GM19193 (cell line): ENCODE data around the gene CARS1.

ENCODE experiments used
- POLR2A ChIP-seq: IDR thresholded peaks from 4 replicates; pipeline ENCODE4 v1.6.1; 2011; ENCODE audit not compliant: insufficient read depth, insufficient read length; ENCODE audit errors: extremely low read depth

CARS1 gene

DNA sequence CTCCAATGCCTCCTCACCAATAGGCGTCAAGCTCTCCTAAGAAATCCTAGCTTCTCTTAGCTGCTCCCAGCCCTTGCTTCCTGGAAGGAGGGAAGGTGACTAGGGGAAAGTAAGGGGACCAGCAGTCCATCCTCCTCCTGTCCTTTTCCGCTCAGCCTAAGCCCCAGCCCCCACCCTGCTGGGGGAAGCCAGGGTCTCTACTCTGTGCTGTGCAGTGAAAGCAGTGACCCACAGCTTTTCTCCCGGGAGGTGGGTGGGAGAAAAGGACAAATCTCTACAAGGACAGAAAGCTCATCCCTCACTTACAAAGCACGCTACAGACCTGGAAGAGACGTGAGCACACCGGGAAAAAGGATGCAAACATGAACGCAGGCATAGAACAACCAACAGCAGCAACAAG lies 97.1 kb downstream of the CARS1 start:
- TF ChIP-seq POLR2A = no peak

DNA sequence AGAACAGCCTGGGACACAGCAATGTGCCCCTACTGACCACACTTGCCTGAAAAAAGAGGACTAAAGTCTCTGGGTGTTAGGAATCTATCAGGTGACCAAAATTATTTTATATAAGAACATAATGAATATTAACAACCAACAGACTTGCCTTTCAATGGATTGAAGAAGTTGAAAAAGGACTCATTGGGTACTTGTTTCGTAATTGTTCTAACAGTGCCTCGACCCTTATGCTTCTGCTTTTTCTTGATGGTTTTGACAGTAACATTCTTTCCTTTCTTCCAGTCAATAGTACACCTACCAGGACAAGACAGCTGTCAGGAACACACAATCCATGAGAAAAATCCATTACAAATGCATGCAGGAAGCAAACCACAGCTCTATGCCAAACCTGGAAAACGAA lies 99.0 kb downstream of the CARS1 start:
- no peak for TF ChIP-seq POLR2A

DNA sequence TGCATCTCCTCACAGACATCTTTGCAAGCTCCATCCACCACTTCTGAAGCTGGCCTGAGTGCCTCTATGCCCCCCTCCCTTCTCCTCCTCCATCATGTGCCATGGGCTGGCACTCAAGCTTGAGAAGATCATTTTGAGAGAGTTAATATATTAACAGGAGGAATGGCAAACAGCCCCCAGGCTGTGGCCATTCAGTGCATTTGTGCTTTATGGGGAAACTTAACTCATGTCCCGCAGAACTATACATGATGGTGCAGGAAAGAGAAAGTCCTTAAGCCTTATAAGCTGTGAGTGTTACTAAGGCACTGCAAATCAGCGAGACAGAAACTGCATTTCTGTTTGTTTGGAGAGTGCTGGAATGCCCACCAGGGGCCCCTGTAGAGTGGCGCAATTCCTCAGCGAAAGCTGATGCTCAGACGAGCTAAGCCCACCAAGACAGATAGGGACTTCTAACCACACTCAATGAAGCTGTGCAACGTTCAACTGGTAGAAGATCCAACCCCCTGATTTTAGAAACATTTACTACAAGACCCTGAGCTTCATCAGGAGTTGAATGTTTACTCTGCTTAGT lies 101.2 kb downstream of the CARS1 start:
- no peak for TF ChIP-seq POLR2A

DNA sequence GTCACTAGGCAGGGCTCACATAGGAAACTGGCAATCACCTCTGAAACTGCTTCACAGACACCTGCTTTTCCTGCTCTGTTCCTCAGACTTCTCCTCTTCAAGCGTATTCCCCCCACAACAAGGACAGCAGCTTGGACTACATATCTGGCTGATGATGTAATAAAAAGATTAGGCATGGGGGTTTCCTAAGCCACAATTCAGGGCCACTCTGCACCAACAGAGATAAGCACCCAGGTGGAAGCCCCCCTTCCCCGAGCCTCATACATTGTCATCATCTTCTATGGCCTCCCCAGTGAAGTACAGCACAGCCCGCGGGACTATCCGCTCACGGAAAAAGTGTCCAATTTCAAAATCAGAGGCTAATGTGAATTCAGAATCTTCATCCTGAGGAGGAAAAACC lies 103.0 kb downstream of the CARS1 start:
- no peak for TF ChIP-seq POLR2A

DNA sequence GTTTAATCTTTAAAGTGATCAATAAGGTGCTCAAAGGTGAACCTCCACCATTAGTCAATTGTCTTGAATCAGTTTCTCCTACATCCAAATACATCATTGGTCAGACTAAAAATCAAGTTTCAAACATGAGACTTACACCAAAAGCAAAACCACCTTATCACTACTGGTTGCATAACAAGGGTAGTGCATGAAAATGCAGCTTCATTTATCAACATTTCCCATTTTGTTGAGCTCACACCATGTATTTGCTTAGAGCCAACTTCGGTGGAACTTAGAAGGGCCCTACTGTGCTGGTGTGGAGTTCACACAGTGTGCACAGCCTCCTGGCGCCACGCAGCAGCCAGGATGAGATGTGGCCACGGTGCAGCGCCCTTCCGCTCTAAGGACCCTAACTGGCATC lies 104.9 kb downstream of the CARS1 start:
- TF ChIP-seq POLR2A = no peak

DNA sequence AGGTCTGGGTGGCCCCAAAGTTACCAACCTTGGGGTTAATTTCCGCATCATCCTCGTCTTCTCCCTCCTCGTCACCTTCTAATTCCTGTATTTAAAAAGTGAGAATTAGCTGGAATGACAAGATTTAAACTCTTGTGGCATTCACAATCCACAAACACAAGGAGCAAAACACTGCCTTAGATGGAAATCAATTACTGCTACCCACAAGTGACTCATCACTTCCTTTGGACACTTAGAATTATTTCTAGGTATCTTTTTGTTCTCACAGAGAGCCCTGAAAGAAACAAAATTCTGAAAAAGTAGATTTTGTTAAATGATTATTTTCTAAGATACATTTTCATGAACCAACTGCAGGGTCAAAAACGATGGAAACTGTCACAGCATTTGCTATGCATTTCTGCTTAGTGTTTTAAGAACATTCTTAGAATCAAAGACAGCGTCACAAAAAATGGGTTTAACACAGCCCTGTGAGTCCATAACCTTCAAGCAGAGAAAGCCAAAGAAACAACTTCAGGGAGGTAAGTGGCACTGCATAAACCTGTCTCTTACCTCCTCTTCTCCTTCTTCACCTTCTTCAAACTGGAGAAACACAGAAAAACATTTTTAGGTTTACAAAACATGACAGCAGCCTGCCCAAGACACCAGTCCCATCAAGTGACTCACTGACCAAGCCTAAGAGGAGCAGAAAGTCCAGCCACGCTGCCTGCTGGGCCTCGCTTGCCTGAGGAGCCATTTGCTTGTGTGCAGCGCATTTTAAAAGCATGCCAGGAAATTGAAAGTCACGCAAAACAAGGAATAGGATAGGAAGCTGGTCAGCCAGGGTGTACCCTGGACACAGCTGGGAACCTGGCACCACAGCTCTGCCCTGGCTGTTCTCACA lies 105.8 kb downstream of the CARS1 start:
- no peak for TF ChIP-seq POLR2A
